Neural progenitor cell (in vitro differentiated cells): Measurements from ENCODE around the gene TSLP.

Experiments used
- CTCF ChIP-seq: fragments of 200-600 bp; sonication (generic); IDR thresholded peaks from 2 replicates; pipeline ENCODE4 v1.5.1; 2017; ENCODE audit warnings: antibody characterized with exemption, mild to moderate bottlenecking
- EZH2 ChIP-seq: fragments of 200-600 bp; sonication (generic); IDR thresholded peaks from 2 replicates; pipeline ENCODE4 v1.6.1; 2017; ENCODE audit warnings: antibody characterized with exemption, mild to moderate bottlenecking, moderate library complexity
- EZH2phosphoT487 ChIP-seq: fragments of 200-600 bp; sonication (generic); IDR thresholded peaks from 2 replicates; pipeline ENCODE4 v1.6.1; 2017; ENCODE audit warnings: antibody characterized with exemption

- no peak for TF ChIP-seq CTCF
- no peak for TF ChIP-seq EZH2
- TF ChIP-seq EZH2phosphoT487: no peak
These were observed 1.7 kb upstream of the TSLP start for GRCh38 chr5:111069839-111070238.
